Measurements from ENCODE around the gene ZSCAN5A.

Gene ZSCAN5A

GRCh38 chr19:56333506-56333905 is 18.9 kb upstream of the ZSCAN5A start:
- no peak for DNase-seq (ENCODE audit: extremely low read depth, insufficient read length)
- TF ChIP-seq CTCF (IDR thresholded peaks at IDR 0.05; ENCODE audit: insufficient read depth, low read length, poor library complexity, severe bottlenecking): peak; percentile 72
- H3K36me3 ChIP-seq (ENCODE audit: control insufficient read depth, insufficient read depth, low read length): no peaks in the 10 kb centered on the region
- no peak overlapping the region for H3K4me3 ChIP-seq (replicated peaks; ENCODE audit: low read depth, low read length)
- no peaks in the 10 kb centered on the region; the same call in 1 of the 2 replicates for H3K27me3 ChIP-seq (replicated peaks; ENCODE audit: control insufficient read depth, insufficient read depth, low read length)

- TF ChIP-seq CTCF (IDR thresholded peaks at IDR 0.05; ENCODE audit: insufficient read depth, low read length, poor library complexity, severe bottlenecking): no peak
- Histone ChIP-seq H3K36me3 (ENCODE audit: control insufficient read depth, insufficient read depth, low read length) (no peaks in the 10 kb centered on the region), H3K27me3 (replicated peaks; ENCODE audit: control insufficient read depth, insufficient read depth, low read length) (no peaks in the 10 kb centered on the region), H3K4me3 (replicated peaks; ENCODE audit: low read depth, low read length) (no peak overlapping the region)
- DNase-seq (ENCODE audit: extremely low read depth, insufficient read length): no peak
These were observed 18.1 kb upstream of the ZSCAN5A start for GRCh38 chr19:56332695-56333094.

GRCh38 chr19:56324436-56324835 is 9.8 kb upstream of the ZSCAN5A start:
- DNase-seq (ENCODE audit: extremely low read depth, insufficient read length): no peak
- no peak overlapping the region for H3K4me3 ChIP-seq (replicated peaks; ENCODE audit: low read depth, low read length)
- H3K27me3 ChIP-seq (replicated peaks; ENCODE audit: control insufficient read depth, insufficient read depth, low read length): no peaks in the 10 kb centered on the region
- no peaks in the 10 kb centered on the region for H3K36me3 ChIP-seq (ENCODE audit: control insufficient read depth, insufficient read depth, low read length)
- no peak for TF ChIP-seq CTCF (IDR thresholded peaks at IDR 0.05; ENCODE audit: insufficient read depth, low read length, poor library complexity, severe bottlenecking)

- Histone ChIP-seq H3K27me3 (replicated peaks; ENCODE audit: control insufficient read depth, insufficient read depth, low read length) (no peaks in the 10 kb centered on the region), H3K4me3 (replicated peaks; ENCODE audit: low read depth, low read length) (no peak overlapping the region), H3K36me3 (ENCODE audit: control insufficient read depth, insufficient read depth, low read length) (no peaks in the 10 kb centered on the region)
- DNase-seq (ENCODE audit: extremely low read depth, insufficient read length): no peak
- no peak for TF ChIP-seq CTCF (IDR thresholded peaks at IDR 0.05; ENCODE audit: insufficient read depth, low read length, poor library complexity, severe bottlenecking)
These were observed 7.4 kb upstream of the ZSCAN5A start for GRCh38 chr19:56321989-56322440.

- no peak for DNase-seq (ENCODE audit: extremely low read depth, insufficient read length)
- no peak for TF ChIP-seq CTCF (IDR thresholded peaks at IDR 0.05; ENCODE audit: insufficient read depth, low read length, poor library complexity, severe bottlenecking)
- Histone ChIP-seq H3K36me3 (ENCODE audit: control insufficient read depth, insufficient read depth, low read length) (no peaks in the 10 kb centered on the region), H3K27me3 (replicated peaks; ENCODE audit: control insufficient read depth, insufficient read depth, low read length) (no peaks in the 10 kb centered on the region), H3K4me3 (replicated peaks; ENCODE audit: low read depth, low read length) (no peak overlapping the region)
These were observed 6.8 kb upstream of the ZSCAN5A start for GRCh38 chr19:56321254-56321988.
